ENCODE results near the gene ARHGAP23. TPM values are rescaled to one million over a fixed set of nuclear protein-coding genes. Genes with fewer than 3 reads are reported as not detected.
"Not testable (repeated sequence)": the region's sequence is repeated elsewhere in the genome, so short reads cannot be mapped to it uniquely, and the experiment has no call there.

The ARHGAP23 gene
- total RNA-seq, 2 experiments from 2014 or later, result 0.73 to 0.81 TPM

GRCh38 chr17:38484242-38485145, 56.2 kb downstream of the ARHGAP23 start:
- H3K9me3 Mint-ChIP-seq; POLR2A ChIA-PET; H3K27me3 Mint-ChIP-seq; H3K36me3 Mint-ChIP-seq (ENCODE audit: low read depth); CTCF ChIA-PET; H3K4me3 Mint-ChIP-seq: not testable (repeated sequence)
- DNase-seq, result peak; percentile 70
- H3K4me1 Mint-ChIP-seq, result peaks cover 15% of the 10 kb centered on the region
- peak overlapping the region; percentile 68 for H3K27ac Mint-ChIP-seq

GRCh38 chr17:38485146-38485468, 56.8 kb downstream of the ARHGAP23 start:
- Mint-ChIP-seq H3K27ac (peak overlapping the region; percentile 68), H3K27me3 (peaks cover 8% of the 10 kb centered on the region), H3K4me1 (peaks cover 15% of the 10 kb centered on the region), H3K36me3 (ENCODE audit: low read depth) (no peaks in the 10 kb centered on the region), H3K4me3 (no peak overlapping the region), H3K9me3 (no peaks in the 10 kb centered on the region)
- DNase-seq, result no peak
- POLR2A ChIA-PET, result no interaction called here
- CTCF ChIA-PET, result interaction anchor here (0.7 kb wide), 1 partner anchor 43 kb away, joined by 4 read pairs; no protein-coding TSS in a partner anchor

GRCh38 chr17:38485681-38486298, 57.5 kb downstream of the ARHGAP23 start:
- peak; percentile 53 for DNase-seq
- H3K9me3 Mint-ChIP-seq; H3K27me3 Mint-ChIP-seq; H3K4me3 Mint-ChIP-seq; H3K36me3 Mint-ChIP-seq (ENCODE audit: low read depth); POLR2A ChIA-PET: not testable (repeated sequence)
- CTCF ChIA-PET, result interaction anchor here (0.7 to 1.2 kb wide), 3 partner anchors 18 to 62 kb away, joined by 3 to 5 read pairs (median 4); no protein-coding TSS in a partner anchor
- Mint-ChIP-seq H3K4me1 (peaks cover 15% of the 10 kb centered on the region), H3K27ac (peak overlapping the region; percentile 68)

GRCh38 chr17:38489774-38490173, 61.5 kb downstream of the ARHGAP23 start:
- H3K9me3 Mint-ChIP-seq; H3K27me3 Mint-ChIP-seq; H3K27ac Mint-ChIP-seq; H3K36me3 Mint-ChIP-seq (ENCODE audit: low read depth); H3K4me3 Mint-ChIP-seq; DNase-seq; POLR2A ChIA-PET: not testable (repeated sequence)
- H3K4me1 Mint-ChIP-seq, result peaks cover 13% of the 10 kb centered on the region
- CTCF ChIA-PET, result interaction anchor here (1.7 to 5.3 kb wide), 2 partner anchors 66 to 178 kb away, joined by 4 to 25 read pairs; no protein-coding TSS in a partner anchor

GRCh38 chr17:38491346-38492066, 63.2 kb downstream of the ARHGAP23 start:
- POLR2A ChIA-PET; H3K27me3 Mint-ChIP-seq; H3K4me3 Mint-ChIP-seq; H3K27ac Mint-ChIP-seq; H3K4me1 Mint-ChIP-seq; H3K9me3 Mint-ChIP-seq; H3K36me3 Mint-ChIP-seq (ENCODE audit: low read depth); DNase-seq: not testable (repeated sequence)
- CTCF ChIA-PET, result interaction anchor here (0.9 to 5.3 kb wide), 2 partner anchors 24 to 176 kb away, joined by 3 to 25 read pairs; no protein-coding TSS in a partner anchor

- H3K4me1 Mint-ChIP-seq; H3K4me3 Mint-ChIP-seq; H3K36me3 Mint-ChIP-seq (ENCODE audit: low read depth); POLR2A ChIA-PET; H3K9me3 Mint-ChIP-seq; H3K27me3 Mint-ChIP-seq; H3K27ac Mint-ChIP-seq: not testable (repeated sequence)
- DNase-seq, result peak; percentile 93
- CTCF ChIA-PET, result interaction anchor here (0.8 to 5.3 kb wide), 4 partner anchors 16 to 175 kb away, joined by 3 to 25 read pairs (median 3); partner anchors contain the start of gene ARHGAP23
Observed at GRCh38 chr17:38492067-38493040, 64.1 kb downstream of the ARHGAP23 start.

GRCh38 chr17:38494152-38494551, 65.9 kb downstream of the ARHGAP23 start:
- POLR2A ChIA-PET, result not testable (repeated sequence)

GRCh38 chr17:38497656-38498055, 69.4 kb downstream of the ARHGAP23 start:
- H3K36me3 Mint-ChIP-seq (ENCODE audit: low read depth); H3K27me3 Mint-ChIP-seq; POLR2A ChIA-PET; H3K9me3 Mint-ChIP-seq; H3K27ac Mint-ChIP-seq; H3K4me3 Mint-ChIP-seq; DNase-seq; H3K4me1 Mint-ChIP-seq; CTCF ChIA-PET: not testable (repeated sequence)

More at GRCh38 chr17:38494152-38494551, 65.9 kb downstream of the ARHGAP23 start:
- H3K27ac Mint-ChIP-seq; H3K9me3 Mint-ChIP-seq; H3K4me1 Mint-ChIP-seq; H3K4me3 Mint-ChIP-seq; DNase-seq; H3K27me3 Mint-ChIP-seq; H3K36me3 Mint-ChIP-seq (ENCODE audit: low read depth); CTCF ChIA-PET: not testable (repeated sequence)

GRCh38 chr17:38498353-38498752, 70.1 kb downstream of the ARHGAP23 start:
- Mint-ChIP-seq H3K4me3 (no peak overlapping the region), H3K4me1 (no peaks in the 10 kb centered on the region), H3K36me3 (ENCODE audit: low read depth) (no peaks in the 10 kb centered on the region), H3K9me3 (no peaks in the 10 kb centered on the region), H3K27ac (no peak overlapping the region), H3K27me3 (no peaks in the 10 kb centered on the region)
- ChIA-PET POLR2A (no interaction called here), CTCF (no interaction called here)
- no peak for DNase-seq

- CTCF ChIA-PET; H3K27me3 Mint-ChIP-seq; POLR2A ChIA-PET; H3K4me3 Mint-ChIP-seq; H3K36me3 Mint-ChIP-seq (ENCODE audit: low read depth); H3K9me3 Mint-ChIP-seq; DNase-seq; H3K27ac Mint-ChIP-seq; H3K4me1 Mint-ChIP-seq: not testable (repeated sequence)
Observed at GRCh38 chr17:38499230-38499629, 71.0 kb downstream of the ARHGAP23 start.

GRCh38 chr17:38501718-38502117, 73.5 kb downstream of the ARHGAP23 start:
- POLR2A ChIA-PET; CTCF ChIA-PET; H3K36me3 Mint-ChIP-seq (ENCODE audit: low read depth); H3K4me3 Mint-ChIP-seq; H3K27ac Mint-ChIP-seq; H3K4me1 Mint-ChIP-seq; H3K27me3 Mint-ChIP-seq; DNase-seq; H3K9me3 Mint-ChIP-seq: not testable (repeated sequence)

- H3K4me1 Mint-ChIP-seq; DNase-seq; H3K27ac Mint-ChIP-seq; H3K27me3 Mint-ChIP-seq; H3K36me3 Mint-ChIP-seq (ENCODE audit: low read depth); H3K9me3 Mint-ChIP-seq; POLR2A ChIA-PET; H3K4me3 Mint-ChIP-seq: not testable (repeated sequence)
- CTCF ChIA-PET, result interaction anchor here (0.6 kb wide), 1 partner anchor 17 kb away, joined by 3 read pairs; no protein-coding TSS in a partner anchor
Observed at GRCh38 chr17:38503286-38503913, 75.1 kb downstream of the ARHGAP23 start.
